GM18505 (cell line): ENCODE data around the gene CTXND1.
"Not testable (repeated sequence)": the region's sequence is repeated elsewhere in the genome, so short reads cannot be mapped to it uniquely, and the experiment has no call there.

Source experiments
- ATAC-seq: cut with Tn5 transposase; IDR thresholded peaks from one replicate; pipeline ENCODE4 v1.9.1; 2021; ENCODE audit not compliant: unreplicated experiment
- POLR2A ChIP-seq: IDR thresholded peaks from 4 replicates; pipeline ENCODE4 v1.6.1; 2011; ENCODE audit warnings: borderline replicate concordance; ENCODE audit not compliant: insufficient read depth, insufficient read length; ENCODE audit errors: extremely low read depth

CTXND1 gene

DNA sequence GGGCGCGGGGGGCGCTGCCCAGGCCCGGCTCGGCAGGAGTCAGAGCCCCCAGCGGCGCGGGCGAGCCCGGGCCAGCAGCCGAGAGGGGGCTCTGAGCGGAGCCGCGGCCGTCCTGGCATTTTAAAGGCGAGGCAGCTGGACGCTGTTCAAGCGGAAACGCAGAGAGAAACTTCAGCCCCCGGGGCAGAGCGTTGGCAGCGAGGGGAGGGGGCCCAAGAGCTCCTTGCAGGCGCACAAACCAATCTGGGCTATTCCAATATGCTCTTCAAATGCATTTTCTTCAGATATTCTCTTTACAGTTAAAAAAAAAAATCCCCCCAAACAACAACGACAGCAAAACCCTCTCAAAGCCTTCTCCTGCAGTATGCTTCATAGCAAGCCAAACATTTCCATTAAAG, at the start of gene CTXND1:
CTXND1 (minus strand) TSS at position 93 of the 398 bp plus-strand sequence. CDS start 50,264 bp downstream, outside the sequence.
- TF ChIP-seq POLR2A: no peak
- ATAC-seq: no peak

DNA sequence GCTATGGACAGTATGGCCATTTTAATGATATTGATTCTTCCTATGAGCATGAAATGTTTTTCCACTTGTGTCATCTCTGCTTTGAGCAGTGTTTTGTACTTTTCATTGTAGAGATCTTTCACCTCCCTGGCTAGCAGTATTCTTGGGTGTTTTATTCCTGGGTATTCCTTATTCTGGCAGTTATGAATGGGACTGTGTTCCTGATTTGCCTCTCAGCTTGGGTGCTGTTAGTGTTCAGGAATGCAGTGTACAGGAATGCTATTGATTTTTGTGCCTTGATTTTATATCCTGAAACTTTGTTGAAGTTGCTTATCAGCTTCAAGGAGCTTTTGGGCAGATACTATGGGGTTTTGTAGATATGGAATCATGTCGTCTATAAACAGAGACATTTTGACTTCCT, 49.5 kb upstream of the CTXND1 start:
- TF ChIP-seq POLR2A: no peak
- ATAC-seq: no peak

- not testable (repeated sequence) for ATAC-seq
These were observed 43.8 kb upstream of the CTXND1 start for GRCh38 chr15:80295777-80296176.

GRCh38 chr15:80292079-80292478, 40.1 kb upstream of the CTXND1 start:
- TF ChIP-seq POLR2A: no peak
- no peak for ATAC-seq

DNA sequence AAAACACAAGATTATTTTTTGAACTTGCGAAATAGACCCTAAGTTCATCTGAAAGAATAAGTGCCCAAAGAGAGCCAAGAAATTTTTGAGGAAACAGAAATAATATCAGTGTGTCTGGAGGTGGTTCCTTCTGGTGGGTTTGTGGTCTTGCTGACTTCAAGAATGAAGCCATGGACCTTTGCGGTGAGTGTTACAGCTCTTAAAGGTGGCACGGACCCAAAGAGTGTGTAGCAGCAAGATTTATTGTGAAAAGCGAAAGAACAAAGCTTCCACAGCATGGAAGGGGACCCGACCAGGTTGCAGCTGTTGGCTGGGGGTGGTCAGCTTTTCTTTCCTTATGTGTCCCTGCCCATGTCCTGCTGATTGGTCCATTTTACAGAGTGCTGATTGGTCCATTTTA, 38.9 kb upstream of the CTXND1 start:
- not testable (repeated sequence) for ATAC-seq

DNA sequence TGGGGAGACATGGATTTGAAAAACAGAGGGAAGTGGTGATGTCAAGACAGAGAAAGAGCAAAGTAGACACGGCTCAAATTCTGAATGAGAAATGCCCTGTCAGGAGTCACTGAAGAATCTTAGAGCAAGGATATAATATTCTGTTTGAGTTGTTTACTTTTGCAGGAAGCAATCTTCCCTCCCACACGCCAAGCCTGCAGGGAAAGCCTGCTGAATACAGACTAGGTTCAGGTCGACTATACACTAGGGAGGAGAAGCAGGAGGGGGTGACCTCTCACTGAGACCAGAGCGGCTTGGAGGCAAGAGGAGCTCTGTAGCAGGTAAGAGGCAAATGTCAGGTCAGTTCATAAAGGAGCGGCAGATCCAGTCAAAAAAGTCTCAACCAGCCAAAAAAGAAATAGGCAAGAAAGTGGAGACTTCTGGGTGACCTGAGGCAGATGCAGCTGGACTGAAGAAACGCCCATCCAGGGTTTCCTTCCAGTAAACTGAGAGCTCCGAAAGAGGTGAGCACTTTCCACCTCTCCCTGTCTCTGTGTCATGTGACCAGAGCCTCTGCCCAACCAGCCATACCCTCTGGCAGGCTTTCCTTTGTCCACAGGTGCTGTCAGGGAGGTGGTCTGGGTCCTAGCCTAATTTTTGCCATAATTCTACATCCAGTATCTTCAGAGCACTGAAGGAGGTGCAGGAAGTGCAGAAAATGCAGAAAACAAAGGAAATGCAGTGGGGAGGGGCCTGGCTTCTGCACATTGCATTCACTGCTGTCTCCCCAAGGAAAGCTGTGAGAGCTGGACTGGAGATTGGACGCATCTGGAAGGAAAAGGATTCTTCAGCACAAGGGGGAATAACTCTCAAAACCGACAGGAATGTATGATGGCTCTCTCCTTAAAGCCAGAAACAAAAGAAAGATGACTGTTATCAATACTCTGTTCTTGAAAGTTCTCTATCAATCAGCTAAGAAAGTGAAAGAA, 37.8 kb upstream of the CTXND1 start:
- TF ChIP-seq POLR2A: no peak
- no peak for ATAC-seq

DNA sequence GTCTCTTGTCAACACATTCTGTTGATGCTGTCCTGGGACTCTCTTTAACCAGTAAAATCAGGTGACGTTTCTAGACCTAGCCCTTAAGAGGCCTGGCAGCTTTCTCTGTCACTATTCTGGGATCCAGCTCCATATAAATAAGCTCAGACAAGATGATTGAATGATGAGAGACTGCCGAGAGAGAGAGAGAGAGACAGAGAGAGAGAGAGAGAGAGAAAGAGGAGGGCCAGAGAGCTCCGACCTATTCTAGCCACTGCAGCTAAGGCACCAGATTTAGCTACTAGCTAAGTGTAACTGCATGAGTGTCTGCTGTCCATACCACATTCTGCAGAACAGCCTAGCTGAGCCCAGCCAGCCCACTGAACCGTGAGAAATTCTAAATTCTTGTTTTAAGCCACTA, 36.1 kb upstream of the CTXND1 start:
- no peak for ATAC-seq
- TF ChIP-seq POLR2A: no peak

DNA sequence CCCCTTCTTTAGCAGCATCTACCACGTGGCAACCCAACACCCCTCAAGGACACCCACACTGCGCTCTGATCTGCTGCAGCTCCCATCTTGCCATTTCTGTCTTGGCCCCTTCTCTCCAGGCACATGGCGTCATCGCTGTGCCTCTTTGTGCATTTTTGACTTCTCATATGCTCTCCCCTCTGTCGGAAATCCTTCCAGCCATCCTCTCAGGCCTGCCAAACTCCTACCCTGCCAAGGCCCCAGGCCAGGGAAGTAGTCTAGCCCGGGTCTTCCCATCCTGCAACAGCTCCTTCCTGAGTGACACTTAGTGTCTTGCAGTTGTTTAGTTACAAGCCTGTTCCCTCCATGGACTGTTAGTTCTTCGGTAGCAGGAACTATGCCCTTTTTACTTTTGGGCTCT, 34.0 kb upstream of the CTXND1 start:
- no peak for TF ChIP-seq POLR2A
- no peak for ATAC-seq

DNA sequence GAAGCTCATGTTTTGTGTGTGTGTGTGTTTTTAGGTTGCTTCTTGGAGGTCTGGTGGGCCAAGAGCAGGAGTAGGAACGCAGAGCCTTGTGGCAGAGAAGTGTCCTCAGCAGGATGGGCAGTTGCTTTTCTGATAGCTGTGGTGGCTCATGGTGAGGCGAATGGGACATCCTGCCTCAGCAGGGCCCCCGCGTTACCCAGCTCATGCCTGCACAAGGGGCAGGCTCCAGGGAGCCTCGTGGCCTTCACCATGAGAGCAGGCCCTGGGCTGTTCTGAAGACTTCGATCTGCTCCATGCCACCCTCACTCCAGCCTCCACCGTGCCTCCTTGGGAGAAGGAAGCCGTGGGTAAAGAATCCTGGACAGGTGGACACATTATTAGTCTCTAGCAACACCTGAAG, 33.4 kb upstream of the CTXND1 start:
- no peak for ATAC-seq
- TF ChIP-seq POLR2A: no peak

- TF ChIP-seq POLR2A: no peak
- ATAC-seq: no peak
These were observed 31.5 kb upstream of the CTXND1 start for GRCh38 chr15:80283531-80283930.

DNA sequence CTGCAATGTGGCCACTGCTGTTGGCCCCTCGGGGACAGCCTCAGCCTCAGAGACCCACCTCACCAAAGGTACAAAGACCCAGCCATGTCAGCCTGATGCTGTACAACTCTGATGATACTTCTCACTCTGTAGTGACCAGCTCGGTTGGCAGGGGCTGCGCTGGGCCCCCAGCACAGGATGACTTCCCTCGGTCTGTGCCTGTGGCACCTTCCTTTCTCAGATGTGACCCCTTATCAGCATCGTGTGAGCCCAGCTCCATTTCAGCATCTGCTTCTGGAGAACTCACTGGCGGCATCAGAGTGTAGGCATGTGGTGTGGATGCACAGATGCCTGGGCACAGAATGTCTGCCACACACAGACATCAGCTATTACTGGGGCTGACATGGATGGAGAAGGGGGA, 25.1 kb upstream of the CTXND1 start:
- ATAC-seq: no peak
- no peak for TF ChIP-seq POLR2A

GRCh38 chr15:80275961-80276360, 23.9 kb upstream of the CTXND1 start:
- no peak for TF ChIP-seq POLR2A
- no peak for ATAC-seq

GRCh38 chr15:80274996-80275395, 23.0 kb upstream of the CTXND1 start:
- no peak for TF ChIP-seq POLR2A
- ATAC-seq: no peak

GRCh38 chr15:80274554-80274953, 22.5 kb upstream of the CTXND1 start:
- no peak for ATAC-seq
- no peak for TF ChIP-seq POLR2A
